Measurements from ENCODE around the gene IRF7.

Gene IRF7

GRCh38 chr11:563066-563811, 52.5 kb downstream of the IRF7 start:
- DNase-seq, result no peak

All from fibroblast of skin of back (primary cell).